Measurements from ENCODE around the gene IFI44.

Gene IFI44

GRCh38 chr1:78712467-78713051 lies 62.9 kb downstream of the IFI44 start:
- no peak for DNase-seq (ENCODE audit: low spot score)

- no peak for DNase-seq (ENCODE audit: low spot score)
Observed at GRCh38 chr1:78713297-78713696, 63.7 kb downstream of the IFI44 start.

All from COLO829 (cell line).